Body of pancreas (tissue), 4 donors: ENCODE results near the gene NME7.

ENCODE experiments used
- CTCF ChIP-seq, 7 experiments: fragments of 450-650 bp in 4 of 7; fragments of 200-600 bp in 3 of 7; sonication (generic) in 3 of 7; IDR thresholded peaks; one replicate each; pipeline ENCODE4 v1.5.1; 2016 to 2019; ENCODE audit warnings: antibody characterized with exemption in 7 of 7
- POLR2A ChIP-seq, 3 donors: fragments of 450-650 bp; IDR thresholded peaks; one replicate each; pipeline ENCODE4 v1.6.1; 2016; ENCODE audit warnings: antibody characterized with exemption in 3 of 3, mild to moderate bottlenecking in 2 of 3

DNA sequence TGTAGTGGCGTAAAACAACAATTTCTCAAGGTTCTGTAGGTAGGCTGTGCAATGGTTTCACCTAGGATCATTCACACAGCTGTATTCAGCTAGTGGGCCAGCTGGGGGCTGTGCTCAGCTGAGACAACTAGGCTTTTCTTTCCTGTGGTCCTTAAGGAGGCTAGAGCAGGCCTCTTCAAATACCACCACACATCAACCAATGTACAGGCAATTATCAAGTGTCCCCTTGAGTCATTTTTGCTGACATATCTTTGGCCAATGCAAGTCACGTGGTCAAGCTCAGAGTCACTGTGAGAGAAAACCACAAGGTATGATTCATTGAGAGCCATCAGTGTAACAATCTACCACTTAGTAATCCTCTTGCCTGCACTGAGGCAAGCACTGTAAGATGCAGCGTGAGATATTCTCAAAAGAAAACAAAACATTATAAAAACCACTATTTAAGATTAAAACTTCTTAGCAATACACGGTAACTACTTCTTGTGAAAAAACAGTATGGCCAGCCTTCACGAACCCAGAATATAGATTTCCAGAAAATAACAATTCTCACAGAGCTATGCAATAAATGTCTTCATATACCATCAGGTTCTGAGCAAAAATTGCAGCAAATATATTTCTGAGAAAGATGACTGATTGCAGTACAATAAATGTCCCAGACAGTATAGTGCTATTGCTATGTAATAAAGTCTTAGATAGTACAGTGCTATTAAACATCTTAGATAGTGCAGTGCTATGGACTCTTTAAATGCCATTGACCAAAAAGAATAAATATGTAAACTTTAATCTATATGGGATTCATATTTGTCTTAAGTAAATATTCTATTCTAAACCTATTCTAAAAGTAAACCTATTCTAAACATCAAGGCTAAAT, 55.3 kb downstream of the NME7 start:
- TF ChIP-seq CTCF (IDR thresholded peaks at IDR 0.05) = no peak
- TF ChIP-seq POLR2A (IDR thresholded peaks at IDR 0.05) = no peak
